CD4-positive, alpha-beta T cell treated with Interleukin-15 for 1 hour (primary cell): ENCODE data around the gene SYPL2.

Source experiments
- DNase-seq: peaks from one replicate; pipeline ENCODE4 v3.0.0-alpha.2; 2020

SYPL2 gene

GRCh38 chr1:109521002-109521951, 54.9 kb downstream of the SYPL2 start:
- no peak for DNase-seq

GRCh38 chr1:109522026-109522425, 55.7 kb downstream of the SYPL2 start:
- no peak for DNase-seq

- no peak for DNase-seq
Measured at GRCh38 chr1:109523706-109524105, 57.4 kb downstream of the SYPL2 start.

GRCh38 chr1:109527098-109527811, 60.9 kb downstream of the SYPL2 start:
- no peak for DNase-seq

GRCh38 chr1:109527846-109528695, 61.7 kb downstream of the SYPL2 start:
- no peak for DNase-seq

GRCh38 chr1:109528712-109529111, 62.4 kb downstream of the SYPL2 start:
- no peak for DNase-seq

- no peak for DNase-seq
Measured at GRCh38 chr1:109529881-109530456, 63.6 kb downstream of the SYPL2 start.

- no peak for DNase-seq
Measured at GRCh38 chr1:109530457-109531087, 64.2 kb downstream of the SYPL2 start.

GRCh38 chr1:109531380-109531779, 65.0 kb downstream of the SYPL2 start:
- no peak for DNase-seq
